ENCODE results near the gene TMEM134.

DNA sequence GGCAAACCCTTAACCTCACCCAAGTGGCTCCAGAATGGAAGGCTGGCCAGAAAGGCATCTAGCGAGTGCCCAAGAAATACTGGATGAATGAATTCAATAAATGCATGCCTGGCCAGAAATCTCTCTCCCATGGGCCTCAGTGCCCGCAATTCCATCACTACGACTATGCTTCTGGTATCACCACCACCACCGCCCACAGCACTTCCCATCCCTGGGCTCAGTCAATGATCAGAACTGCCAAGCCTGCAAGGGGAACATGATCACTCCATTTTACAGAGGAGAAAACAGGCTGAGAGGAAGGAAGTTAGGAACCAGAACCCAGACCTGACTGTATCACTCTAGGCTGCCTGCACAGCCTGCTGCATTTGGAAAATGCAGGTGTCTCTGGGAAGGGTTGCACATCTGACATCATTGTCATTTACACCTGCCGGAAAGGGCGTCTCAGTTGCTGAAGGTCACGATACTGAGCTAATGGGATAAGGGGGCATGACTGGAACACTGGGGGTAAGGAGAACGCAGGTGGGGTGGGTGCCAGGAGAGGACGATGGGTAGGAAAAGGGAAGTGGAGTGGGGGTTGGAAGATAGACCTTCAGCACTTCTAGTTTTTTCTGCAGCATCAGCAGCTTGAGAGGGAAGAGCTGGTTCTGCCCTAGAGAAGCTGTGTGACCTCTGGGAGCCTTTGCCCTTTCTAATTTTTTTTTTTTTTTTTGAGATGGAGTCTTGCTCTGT is 19.8 kb downstream of the TMEM134 start:
- TF ChIP-seq, protein P1, sequence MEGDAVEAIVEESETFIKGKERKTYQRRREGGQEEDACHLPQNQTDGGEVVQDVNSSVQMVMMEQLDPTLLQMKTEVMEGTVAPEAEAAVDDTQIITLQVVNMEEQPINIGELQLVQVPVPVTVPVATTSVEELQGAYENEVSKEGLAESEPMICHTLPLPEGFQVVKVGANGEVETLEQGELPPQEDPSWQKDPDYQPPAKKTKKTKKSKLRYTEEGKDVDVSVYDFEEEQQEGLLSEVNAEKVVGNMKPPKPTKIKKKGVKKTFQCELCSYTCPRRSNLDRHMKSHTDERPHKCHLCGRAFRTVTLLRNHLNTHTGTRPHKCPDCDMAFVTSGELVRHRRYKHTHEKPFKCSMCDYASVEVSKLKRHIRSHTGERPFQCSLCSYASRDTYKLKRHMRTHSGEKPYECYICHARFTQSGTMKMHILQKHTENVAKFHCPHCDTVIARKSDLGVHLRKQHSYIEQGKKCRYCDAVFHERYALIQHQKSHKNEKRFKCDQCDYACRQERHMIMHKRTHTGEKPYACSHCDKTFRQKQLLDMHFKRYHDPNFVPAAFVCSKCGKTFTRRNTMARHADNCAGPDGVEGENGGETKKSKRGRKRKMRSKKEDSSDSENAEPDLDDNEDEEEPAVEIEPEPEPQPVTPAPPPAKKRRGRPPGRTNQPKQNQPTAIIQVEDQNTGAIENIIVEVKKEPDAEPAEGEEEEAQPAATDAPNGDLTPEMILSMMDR (IDR thresholded peaks at IDR 0.05; ENCODE audit: extremely low read depth in 1 of 2, insufficient read depth in 1 of 2, low read depth in 1 of 2, low read length in 2 of 2): no peak
- no peak for TF ChIP-seq JUN (IDR thresholded peaks at IDR 0.05; ENCODE audit: borderline replicate concordance, insufficient read depth, insufficient read length, low read depth)
- no peak for TF ChIP-seq EZH2 (IDR thresholded peaks at IDR 0.05; ENCODE audit: borderline replicate concordance, low read depth, low read length, severe bottlenecking)
- no peak for TF ChIP-seq POLR2A (IDR thresholded peaks at IDR 0.05; ENCODE audit: low read depth, low read length)
